GM18498 (cell line): Measurements from ENCODE around the gene POPDC2.

Source experiments
- ATAC-seq: cut with Tn5 transposase; IDR thresholded peaks from one replicate; pipeline ENCODE4 v1.9.1; 2021; ENCODE audit warnings: mild to moderate bottlenecking, moderate library complexity; ENCODE audit not compliant: unreplicated experiment

POPDC2 gene

DNA sequence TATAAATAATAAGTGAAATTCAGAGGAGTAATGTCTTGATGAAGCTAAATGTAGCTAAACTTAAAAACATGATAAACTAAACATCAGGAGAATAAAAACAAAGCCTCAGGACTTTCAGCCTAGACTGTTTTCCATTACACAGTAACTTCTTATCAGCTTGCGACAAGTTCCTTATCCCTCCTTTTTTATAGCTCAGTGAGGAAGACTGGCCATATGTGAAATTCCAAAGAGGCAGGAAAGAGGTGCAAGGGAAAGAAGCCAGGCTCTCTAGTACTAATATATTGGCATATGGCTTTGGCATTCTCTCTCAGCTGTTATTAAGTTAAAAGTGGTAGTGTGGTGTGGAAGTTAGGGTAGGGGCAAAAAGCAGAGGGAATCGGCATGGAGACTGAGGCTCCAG, 12.4 kb upstream of the POPDC2 start:
- ATAC-seq = no peak

DNA sequence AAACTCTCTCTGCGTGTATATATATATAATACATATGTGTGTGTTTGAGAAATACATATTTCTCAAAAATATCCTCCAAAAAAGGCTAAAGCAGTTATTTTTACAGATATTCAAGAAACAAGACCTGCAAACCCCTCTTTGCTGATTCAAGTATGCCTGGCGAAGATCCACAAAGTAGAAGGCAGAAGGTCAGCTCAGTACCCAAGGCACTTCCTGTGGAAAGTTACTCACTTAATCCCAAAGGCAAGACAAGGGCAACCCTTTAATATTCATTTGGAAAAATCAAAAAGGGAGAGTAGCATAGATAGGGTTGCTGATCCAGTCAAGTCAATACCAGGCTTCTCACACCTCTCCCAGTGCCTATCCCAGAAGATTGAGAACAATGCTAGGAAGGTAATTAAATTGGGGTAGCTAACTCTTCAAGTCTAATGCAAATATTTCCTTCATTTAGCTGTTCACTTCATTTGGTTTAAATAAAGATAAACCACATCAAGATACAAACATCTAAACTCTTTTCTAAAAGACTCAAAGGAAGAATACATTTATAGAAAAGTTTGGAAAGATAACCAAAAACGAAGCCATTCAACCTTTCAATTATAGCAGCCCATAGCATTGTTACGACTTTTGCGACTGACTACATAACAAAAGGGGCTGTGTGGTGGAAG, 9.6 kb upstream of the POPDC2 start:
- ATAC-seq = no peak

DNA sequence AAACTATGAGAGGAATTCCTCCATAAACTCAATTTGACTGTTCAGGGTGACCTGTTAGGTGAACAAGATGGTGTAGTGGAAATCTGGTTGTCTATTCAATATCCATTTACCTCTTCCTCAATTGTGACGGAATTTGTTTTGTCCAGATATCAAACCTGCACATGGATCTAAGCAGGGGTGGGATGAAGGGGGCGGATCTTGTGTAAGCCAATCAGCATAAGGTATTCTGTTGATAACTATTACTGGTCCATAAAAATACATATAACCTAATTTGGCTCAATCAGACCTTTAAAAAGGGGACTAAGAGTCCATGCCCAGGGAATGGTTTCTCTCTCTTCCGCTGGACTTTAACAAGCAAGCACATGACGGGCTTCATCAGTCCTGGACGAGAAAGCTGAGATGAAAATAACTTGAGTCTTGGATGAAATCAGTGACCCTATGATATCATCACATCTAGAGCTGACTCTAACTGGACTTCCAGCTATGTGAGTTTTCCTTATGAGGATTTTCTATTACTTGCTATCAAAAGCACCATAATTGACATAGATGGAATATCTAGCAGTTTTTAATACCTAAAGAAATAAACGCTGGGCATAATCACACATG, 5.7 kb upstream of the POPDC2 start:
- ATAC-seq = no peak

DNA sequence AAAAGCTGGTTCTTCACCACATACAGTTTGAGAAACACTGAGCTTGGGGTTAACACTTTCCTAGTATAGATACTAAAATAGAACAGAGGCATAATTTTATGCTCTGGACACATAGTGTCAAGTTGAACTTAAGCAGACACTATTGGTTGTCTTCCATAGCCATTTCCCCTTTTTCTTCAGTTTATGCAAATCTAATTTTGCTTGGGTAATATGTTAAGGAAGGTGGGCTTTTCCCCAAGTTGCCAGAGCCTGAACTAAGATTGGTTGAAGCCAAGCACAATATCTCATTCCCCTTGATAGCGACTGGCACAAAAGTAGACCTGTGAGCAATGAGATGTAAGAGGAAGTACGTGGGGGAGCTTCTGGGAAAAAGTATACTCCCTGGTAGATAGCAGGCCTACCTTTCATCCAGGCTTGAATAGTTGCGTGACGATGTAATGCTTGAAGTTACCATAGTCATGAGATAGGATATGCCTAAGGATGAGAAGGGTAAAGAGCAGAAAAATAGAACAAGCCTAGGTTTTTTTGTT, 4.5 kb upstream of the POPDC2 start:
- no peak for ATAC-seq

DNA sequence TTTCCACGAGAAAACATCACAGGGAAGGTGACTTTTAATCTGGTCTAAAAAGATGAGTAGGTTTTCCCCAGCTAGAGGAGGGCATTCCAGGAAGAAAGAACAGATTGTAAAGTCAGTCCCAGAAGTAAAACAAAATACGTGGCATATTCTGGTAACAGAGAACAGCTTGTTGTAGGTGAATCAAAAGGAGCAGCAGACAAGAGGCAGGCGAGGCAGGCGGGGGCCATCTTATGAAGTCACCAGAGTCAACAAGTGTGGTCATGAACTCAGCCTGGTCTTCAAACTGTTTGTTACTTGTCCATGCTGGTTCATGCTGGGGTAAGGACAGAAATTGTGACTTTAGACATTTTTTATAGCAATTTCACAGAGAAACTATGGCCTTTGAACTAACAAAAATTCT, 4.0 kb upstream of the POPDC2 start:
- ATAC-seq = no peak

DNA sequence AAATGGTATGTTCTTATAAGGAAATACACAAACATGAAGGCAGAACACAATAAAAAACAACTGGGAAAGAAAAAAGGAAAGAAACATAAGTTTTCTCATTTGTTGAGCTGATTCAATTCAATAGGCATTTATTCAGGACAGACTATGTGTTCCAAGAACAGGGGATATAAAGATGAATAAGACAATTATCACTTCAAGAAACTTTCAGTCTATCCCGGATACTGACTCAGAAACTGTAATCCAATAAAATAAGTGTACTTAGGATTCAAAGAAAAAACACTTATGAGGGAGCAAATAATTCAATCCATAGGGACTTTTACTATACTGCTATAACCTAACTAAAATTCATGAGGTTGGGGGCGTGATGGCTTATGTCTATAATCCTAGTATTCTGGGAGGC, 3.5 kb upstream of the POPDC2 start:
- ATAC-seq = no peak

DNA sequence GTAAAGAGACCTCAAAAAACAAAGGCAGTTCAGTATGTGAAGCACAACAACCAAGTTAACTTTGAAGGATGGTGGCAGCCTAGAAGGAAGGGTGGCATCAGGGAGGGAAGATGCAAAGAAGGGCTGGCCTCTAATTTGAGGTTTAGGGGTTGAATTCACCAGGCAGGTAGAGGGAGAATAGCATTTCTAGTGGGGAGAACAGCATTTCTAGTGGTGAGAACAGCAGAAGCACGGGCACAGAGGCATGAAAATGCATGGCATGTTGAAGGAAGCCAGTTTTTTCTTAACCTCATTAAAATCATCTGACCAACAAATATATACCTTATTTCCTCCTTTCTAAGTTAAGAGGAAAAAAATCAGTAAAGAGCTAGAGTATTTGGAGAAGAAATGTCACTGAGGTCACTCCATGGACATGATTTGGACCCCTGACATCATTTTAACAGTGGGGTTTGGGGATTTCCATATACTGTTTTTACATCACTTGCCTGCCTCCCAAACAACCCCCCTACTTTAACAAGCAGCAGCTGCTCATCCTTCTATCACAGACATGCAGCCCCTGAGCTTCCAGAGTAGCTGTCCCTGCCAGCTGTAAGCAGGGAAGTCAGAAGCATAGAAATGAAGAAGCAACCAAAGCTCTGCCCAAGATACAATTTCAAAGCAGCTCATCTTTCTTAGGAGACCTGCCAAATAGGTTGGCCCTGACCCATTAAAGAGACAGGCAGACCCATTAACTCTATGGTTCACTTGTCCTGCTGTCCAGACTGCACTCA, 2.4 kb upstream of the POPDC2 start:
- ATAC-seq = no peak

DNA sequence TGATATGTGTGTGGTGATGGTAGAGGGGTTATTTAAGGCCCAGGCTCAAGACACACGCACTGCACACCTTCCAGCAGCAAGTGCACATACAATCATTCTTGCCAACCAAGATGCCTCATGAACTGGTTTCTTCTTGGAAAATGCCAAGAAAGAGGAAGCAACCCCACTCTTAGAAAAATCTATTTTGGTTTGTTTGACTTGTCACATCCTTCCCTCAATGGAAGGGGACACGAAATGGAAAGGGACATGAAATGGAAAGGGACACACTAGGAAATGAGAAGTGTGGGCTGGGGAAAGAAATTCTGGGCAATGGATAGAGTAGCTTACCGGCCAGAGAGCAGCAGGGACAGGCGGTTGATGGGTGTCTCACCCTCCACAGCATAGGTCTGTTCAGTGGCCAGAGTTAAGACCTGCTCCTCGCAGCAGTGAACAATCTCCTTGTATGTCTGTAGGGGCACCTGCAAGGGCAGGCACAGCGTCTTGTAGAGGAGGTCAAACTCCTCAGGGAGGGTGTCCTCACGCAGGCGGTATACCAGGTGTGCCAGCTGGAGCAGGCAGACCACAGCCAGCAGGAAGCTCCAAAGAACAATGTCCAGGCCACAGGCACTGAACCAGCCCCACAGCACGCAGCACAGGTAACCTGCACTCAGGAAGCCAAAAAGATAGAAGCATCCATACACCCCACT, 640 bp downstream of the POPDC2 start:
- ATAC-seq = no peak

DNA sequence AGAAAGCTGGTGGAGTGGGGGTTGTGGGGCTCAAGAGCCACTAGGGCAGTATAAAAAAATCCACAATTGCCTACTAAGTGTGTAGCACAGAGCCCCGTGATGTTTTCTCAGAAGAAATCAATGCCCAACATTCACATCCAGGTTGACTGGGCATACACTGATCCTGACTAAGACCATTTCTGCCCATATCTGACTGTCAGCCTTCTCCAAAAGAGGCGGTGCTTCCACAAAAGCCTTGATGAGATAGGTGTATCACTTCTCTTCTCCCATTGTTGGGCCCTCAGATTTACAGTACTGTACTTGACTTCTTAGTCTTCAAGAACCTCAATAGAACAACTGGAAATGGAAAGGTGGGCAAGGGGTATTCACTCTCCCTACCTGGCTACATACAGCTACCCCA, 1.4 kb downstream of the POPDC2 start:
- ATAC-seq = no peak

DNA sequence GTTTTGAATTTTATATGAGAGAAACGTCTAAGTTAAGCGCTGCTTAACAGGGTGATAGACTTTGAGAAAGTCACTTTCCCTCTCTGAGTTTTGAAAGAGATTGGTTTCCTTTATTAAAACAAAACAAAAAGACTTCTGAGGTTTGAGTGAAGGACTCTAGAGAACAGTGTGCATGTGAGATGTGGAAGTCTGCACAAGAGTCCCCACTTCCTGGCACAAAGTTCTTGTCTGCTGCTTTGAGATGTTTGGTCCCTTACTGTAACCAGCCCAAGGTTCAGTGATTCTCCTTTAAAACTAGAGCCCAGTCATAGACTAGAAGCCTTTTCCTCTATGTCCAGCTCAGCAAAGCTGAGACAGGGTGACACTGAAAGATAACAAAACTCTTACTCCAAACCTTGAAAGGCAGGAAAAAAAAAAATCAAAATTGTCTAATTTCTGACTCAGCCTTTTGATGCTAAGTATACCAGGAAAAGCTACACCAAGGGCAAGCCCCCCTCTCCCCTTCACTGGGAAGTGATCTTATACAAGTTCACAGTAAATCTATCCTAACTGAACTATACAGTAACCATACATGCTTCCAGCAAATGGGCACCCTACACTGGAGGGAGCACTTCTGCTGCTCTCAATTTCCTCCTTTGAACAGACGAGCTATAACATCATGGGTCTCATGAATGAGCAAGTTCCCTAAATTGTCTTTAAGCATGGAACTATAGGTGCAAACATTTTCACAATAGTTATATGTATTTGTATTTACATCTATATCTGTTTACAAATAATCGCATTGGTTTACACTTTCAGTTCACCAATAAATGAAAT, 2.3 kb downstream of the POPDC2 start:
- peak; percentile 76 for ATAC-seq

DNA sequence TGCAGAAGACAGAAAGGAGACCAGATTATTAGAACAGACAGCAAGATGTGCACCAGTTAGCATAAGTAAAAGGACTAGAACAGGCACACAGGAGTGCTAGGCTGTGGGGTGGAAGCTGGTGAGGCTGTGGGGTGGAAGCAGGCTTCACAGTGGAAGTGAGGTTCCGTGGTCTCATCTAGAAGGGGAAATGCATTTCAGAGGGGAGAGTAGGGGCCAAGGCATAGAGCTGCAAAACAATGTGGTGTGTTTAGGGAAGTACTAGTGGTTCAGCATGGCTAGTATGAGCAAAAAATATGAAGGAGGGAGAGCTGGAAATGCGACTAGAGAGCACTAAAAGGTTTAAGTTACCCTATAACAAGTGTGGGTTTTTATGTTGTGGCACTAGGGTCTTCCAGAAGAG, 6.5 kb downstream of the POPDC2 start:
- no peak for ATAC-seq

DNA sequence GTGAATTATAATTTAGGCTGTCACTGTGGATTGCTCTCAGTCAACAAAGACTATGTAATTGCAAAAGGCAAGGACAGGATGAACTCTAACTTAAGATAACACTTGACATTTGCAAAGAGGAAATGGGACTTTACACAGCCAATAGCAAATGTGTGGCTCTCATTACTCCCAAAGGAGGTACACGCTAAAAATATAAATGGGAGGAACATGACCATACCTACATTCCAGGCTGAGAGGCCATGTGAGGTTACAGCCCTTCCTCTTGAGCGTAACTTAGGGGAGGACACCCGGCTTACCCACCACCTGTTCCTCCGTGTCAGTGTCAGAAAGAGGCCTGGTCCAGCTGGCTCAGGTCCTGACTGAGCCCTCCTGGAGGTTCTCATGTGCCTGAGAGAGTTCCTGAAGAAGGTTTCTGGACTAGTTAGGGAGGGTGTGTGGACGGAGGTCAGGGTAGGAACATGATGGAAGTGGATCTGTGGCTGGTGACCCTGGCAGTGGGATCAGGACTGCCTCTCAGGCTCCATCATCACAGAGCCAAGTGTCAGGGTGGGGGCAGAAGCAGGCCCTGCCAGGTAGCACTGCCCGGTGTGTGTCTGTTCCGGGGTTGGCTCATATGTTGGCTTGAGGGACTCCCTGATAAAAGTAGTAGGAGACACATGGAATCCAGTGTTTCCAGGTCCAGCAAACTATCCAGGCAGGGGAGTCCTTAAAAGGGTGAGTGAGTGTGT, 7.9 kb downstream of the POPDC2 start:
- no peak for ATAC-seq

DNA sequence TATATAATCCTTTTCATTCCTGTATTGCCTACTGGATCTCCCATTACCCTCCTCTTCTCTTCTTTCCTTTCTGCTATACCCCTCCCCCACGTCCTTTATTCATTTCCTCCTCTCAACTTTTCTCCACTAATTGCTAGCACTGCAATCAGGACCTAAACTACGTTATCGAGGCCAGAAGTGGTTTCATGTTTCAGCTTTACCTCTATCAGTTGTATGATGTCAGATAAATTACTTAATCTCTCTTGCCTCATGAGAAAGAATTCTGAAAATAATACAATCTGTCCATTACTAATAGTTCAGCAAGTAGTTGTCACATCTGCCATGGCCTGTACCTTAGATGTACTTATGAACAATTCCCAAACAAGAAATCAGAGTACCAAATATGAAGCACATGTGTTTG, 10.6 kb downstream of the POPDC2 start:
- ATAC-seq = no peak

DNA sequence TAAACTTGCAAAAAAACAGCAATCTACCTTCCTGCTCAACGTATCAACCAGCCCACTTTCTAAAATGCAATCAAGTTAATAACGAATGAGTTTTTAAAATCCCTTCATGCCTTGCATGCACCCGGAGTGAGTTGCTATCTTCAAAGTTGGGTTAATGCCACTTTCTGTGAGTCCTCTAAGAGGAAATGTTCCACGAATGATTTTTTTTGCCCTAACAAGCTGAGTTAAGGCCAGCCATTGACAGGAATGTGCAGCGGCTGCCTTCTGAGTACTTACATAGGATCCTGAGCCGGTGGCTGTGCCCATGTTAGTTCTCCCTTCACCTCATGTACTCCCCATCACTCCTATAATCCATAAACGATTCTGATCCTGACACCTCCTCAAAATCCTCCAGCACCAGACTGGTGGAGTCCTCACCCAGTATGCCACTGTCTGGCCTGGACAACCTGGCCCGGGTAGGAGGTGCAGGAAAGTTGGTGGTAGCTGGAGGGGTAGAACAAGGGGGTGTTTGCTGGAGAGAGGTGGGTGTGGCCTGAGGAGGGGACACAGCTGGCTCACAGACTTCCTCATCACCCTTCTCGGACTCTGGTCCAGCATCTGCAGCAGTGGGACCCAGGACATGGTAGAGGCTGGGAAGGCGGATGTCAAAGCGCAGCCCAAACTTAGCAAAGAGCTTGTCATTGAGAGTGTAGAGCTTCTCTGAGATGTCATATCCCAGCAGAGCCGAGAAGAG, 12.4 kb downstream of the POPDC2 start:
- ATAC-seq = no peak

DNA sequence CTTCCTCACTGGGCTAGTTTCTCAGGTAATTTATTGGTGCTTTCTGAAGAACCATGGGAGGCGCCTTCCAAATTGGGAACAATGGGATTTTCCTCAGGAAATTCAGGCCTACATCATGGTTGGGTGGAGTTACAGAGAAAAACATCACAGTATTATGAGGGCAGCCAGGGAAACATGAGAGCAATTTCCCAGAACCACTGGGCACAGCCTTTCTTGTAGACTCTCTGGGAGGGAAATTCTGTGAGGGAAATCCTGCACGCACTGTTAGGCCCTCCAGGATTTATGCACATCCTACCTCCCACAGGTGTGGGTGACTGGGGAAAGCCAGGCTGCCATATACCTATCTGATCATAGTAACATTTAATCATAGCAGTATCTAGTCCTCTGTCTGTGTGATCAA, 13.2 kb downstream of the POPDC2 start:
- no peak for ATAC-seq

DNA sequence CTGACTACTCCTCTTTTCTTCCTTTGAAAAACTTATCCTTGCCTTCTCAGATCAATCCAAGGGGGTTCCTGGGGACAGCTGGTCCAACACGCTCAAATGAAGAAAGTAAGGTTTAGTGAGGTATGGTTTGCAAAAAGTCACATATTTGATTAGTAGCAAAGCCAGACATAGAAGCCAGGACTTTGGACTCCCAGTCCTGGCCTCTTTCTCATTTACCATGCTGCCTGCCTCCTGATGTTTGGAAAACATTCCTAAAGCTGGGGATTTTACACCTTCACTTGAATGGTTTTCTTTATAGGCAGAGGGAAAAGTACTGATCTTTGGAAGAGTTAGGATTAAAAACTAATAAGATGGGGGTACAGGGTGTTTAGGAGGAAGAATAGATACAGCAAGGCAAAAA, 14.6 kb downstream of the POPDC2 start:
- ATAC-seq = no peak

DNA sequence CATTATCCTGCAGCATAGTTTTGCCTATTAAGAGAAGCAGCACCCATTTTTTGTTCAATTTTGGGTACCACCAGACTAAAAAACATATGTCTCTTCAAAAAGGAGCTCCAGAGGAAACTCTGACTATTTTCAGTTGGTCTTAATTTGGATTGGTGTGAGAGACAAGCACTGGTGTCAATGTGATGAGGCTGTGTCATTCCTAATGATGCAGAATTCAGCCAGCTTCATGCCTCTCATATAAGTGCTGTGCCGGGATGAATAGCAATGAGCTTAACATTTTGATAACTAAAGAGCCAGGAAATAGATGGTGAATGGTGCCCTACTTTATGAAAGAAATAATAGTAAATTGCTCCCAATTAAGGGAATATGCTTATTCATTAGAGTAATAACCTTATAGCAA, 15.9 kb downstream of the POPDC2 start:
- ATAC-seq = no peak

DNA sequence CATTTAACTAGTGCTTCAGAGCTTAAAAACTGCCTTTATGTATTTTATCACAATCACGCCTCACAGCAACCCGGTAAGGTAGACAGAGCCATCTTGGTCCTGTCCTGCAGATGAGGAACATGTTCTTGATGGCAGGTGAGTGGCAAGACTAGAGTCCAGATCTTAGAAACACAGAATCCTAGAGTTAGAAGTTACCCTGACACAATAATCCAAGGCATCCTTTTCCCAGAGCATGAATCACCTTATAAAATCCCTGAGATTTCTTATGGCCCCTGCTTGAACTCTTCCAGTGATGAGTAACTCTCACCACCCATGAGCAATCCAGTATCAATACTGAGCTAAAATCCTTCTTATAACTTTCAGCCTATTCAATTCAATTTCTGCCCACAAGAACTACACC, 16.9 kb downstream of the POPDC2 start:
- ATAC-seq = no peak

DNA sequence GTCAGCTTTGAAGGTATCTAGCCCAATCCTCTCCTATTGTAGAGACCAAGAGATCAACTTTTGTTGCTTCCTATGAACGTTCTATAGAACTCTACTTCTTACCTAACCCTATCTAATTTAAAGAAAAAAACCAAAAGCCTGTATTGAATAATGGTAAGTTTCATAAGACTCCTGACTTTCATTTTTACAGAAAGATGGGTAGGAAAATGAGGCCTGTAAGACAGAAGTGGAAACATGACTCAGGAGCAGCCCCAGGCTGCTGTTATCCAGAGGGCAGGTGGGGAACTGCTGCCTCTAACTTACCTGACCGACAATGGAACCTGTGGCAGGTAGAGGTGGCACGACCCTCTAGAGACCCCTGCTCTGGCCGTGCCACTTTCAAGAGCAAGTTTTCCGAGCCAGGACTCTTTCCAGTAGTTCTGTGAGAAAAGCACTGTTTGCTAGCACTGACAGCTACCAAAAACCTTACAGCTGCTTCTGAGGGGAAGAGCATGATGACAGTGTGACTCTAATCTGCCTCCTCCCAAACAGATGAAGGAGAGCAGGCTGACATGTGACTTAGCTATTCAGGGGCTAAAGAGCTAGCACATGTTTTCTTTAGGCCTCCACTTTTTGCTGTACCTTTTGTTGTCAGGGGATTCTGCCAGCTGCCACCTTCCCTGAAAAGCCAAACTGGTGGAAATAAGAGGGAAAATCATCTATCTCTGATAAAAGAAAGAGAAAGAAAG, 17.5 kb downstream of the POPDC2 start:
- ATAC-seq = no peak
